Measurements from ENCODE around the gene MT2A. TPM values are rescaled to one million over a fixed set of nuclear protein-coding genes. Genes with fewer than 3 reads are reported as not detected.

MT2A gene
- total and polyA plus RNA-seq, 2 of the 13 experiments (the other 11 are each of a cell fraction or from before 2014, with no cell fraction given): 135 to 371 TPM

- H3K4me1 ChIP-seq (ENCODE audit: insufficient read depth, low read length): peaks cover 24% of the 10 kb centered on the region
- no peak overlapping the region for H3K9ac ChIP-seq (ENCODE audit: insufficient read depth, low read depth, low read length)
- ATAC-seq (no peak), DNase-seq (ENCODE audit: low spot score) (no peak), FAIRE-seq (no peak)
- no peak overlapping the region for H2AFZ ChIP-seq (ENCODE audit: low read length)
- no peaks in the 10 kb centered on the region for H3K9me3 ChIP-seq (ENCODE audit: low read length)
- H3K4me2 ChIP-seq (ENCODE audit: low read depth, low read length): no peak overlapping the region
- no peak overlapping the region for H3K27ac ChIP-seq (ENCODE audit: extremely low read length, insufficient read depth, low read length)
- BruUV-seq (replicated peaks): no TSS peak
- no peaks in the 10 kb centered on the region for H3K79me2 ChIP-seq (ENCODE audit: insufficient read depth, low read length)
- POLR2A ChIA-PET: interaction anchor here (0.8 kb wide), 1 partner anchor 24 kb away, joined by 3 read pairs; the partner anchor contains the start of gene MT1E
- H3K27me3 ChIP-seq (ENCODE audit: control insufficient read depth in 1 of 2, insufficient read depth in 2 of 2, low read length in 2 of 2): peaks cover 6 to 41% of the 10 kb centered on the region in 2 experiments; a peak in 4 of 5 replicates
- WGBS (ENCODE audit: low lambda C conversion rate): 30% methylated on average over 3 of the region's 3 CpGs
- H4K20me1 ChIP-seq (ENCODE audit: insufficient read depth, low read length): no peaks in the 10 kb centered on the region
- in situ Hi-C loops (cut with HindIII; ENCODE audit: extremely low pct_ligation_motif_present, low pct_unique_long_range_greater_than_20kb): no loop called here
- H3K4me3 ChIP-seq (replicated peaks in 1 of 3; ENCODE audit: insufficient read depth in 1 of 3, low read depth in 2 of 3, low read length in 3 of 3): no peak overlapping the region
- intact Hi-C loops (cut with micrococcal nuclease; ENCODE audit: unreplicated experiment): loop anchor here (10.0 kb wide), 1 partner anchor 45 kb away; the partner anchor contains the start of gene MT2A
- H3K36me3 ChIP-seq (replicated peaks in 1 of 2; ENCODE audit: control insufficient read depth in 1 of 2, insufficient read depth in 2 of 2, low read length in 2 of 2): no peaks in the 10 kb centered on the region
- CTCF ChIA-PET (ENCODE audit: low intra/inter-chr PET ratio, low total read pairs): no interaction called here
- no peak for TF ChIP-seq KLF9 (CRISPR knock-in tag; IDR thresholded peaks at IDR 0.05; ENCODE audit: low read depth)
- no peak for TF ChIP-seq TBX3 (IDR thresholded peaks at IDR 0.05; ENCODE audit: borderline replicate concordance)
- TF ChIP-seq HNRNPUL1 (IDR thresholded peaks at IDR 0.05; ENCODE audit: low read depth, low read length): no peak
- no peak for TF ChIP-seq SOX6 (IDR thresholded peaks at IDR 0.05)
- TF ChIP-seq SOX6 (CRISPR knock-in tag; IDR thresholded peaks at IDR 0.05): peak; percentile 33; the same call in 1 of the 2 replicates
- no peak for TF ChIP-seq HNRNPH1 (optimal IDR thresholded peaks at IDR 0.05; ENCODE audit: low read depth, low read length)
- TF ChIP-seq FOXM1 (CRISPR knock-in tag; IDR thresholded peaks at IDR 0.05): no peak
- no peak for TF ChIP-seq HES4 (CRISPR knock-in tag; IDR thresholded peaks at IDR 0.05; ENCODE audit: borderline replicate concordance)
- TF ChIP-seq PCBP1 (IDR thresholded peaks at IDR 0.05; ENCODE audit: borderline replicate concordance, low read depth, low read length): no peak
- no peak for TF ChIP-seq ZKSCAN5 (CRISPR knock-in tag; IDR thresholded peaks at IDR 0.05)
- no peak for TF ChIP-seq NCOA2 (CRISPR knock-in tag; IDR thresholded peaks at IDR 0.05)
- TF ChIP-seq ETV5 (CRISPR knock-in tag; IDR thresholded peaks at IDR 0.05; ENCODE audit: borderline replicate concordance): no peak
- TF ChIP-seq CBX2 (IDR thresholded peaks at IDR 0.05; ENCODE audit: low read depth, low read length): no peak
- no peak for TF ChIP-seq CBX2 (CRISPR knock-in tag; IDR thresholded peaks at IDR 0.05; ENCODE audit: low read depth)
- peak; percentile 94 for TF ChIP-seq RBAK (CRISPR knock-in tag; IDR thresholded peaks at IDR 0.05)
- TF ChIP-seq SP4 (CRISPR knock-in tag; IDR thresholded peaks at IDR 0.05): no peak
- TF ChIP-seq CEBPG (CRISPR knock-in tag; IDR thresholded peaks at IDR 0.05): peak; percentile 41; the same call in 1 of the 2 replicates
- no peak for TF ChIP-seq ATF3 (CRISPR knock-in tag; IDR thresholded peaks at IDR 0.05)
- peak; percentile 59; the same call in 1 of the 2 replicates for TF ChIP-seq SOX5 (CRISPR knock-in tag; IDR thresholded peaks at IDR 0.05; ENCODE audit: borderline replicate concordance)
- no peak for TF ChIP-seq AKNA (CRISPR knock-in tag; IDR thresholded peaks at IDR 0.05; ENCODE audit: borderline replicate concordance)
- TF ChIP-seq, protein P1, sequence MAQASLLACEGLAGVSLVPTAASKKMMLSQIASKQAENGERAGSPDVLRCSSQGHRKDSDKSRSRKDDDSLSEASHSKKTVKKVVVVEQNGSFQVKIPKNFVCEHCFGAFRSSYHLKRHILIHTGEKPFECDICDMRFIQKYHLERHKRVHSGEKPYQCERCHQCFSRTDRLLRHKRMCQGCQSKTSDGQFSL (CRISPR knock-in tag; IDR thresholded peaks at IDR 0.05): no peak
- no peak for TF ChIP-seq ZNF776 (CRISPR knock-in tag; IDR thresholded peaks at IDR 0.05)
- TF ChIP-seq WIZ (CRISPR knock-in tag; IDR thresholded peaks at IDR 0.05): no peak
Observed at GRCh38 chr16:56649820-56650219, 41.4 kb downstream of the MT2A start.
